Measurements from ENCODE around the gene NMRK1.

GRCh38 chr9:75092766-75093165 is 4.8 kb upstream of the NMRK1 start:
- TF ChIP-seq CTCF (conservative IDR thresholded peaks at IDR 0.05; ENCODE audit: low read depth, low read length) (no peak), EZH2 (IDR thresholded peaks at IDR 0.05; ENCODE audit: low read length, unreplicated experiment) (no peak)
